ENCODE data around the gene LRRC58. TPM values are rescaled to one million over a fixed set of nuclear protein-coding genes. Genes with fewer than 3 reads are reported as not detected.

Gene LRRC58
- total and polyA plus RNA-seq, 2 of the 13 experiments (the other 11 are each of a cell fraction or from before 2014, with no cell fraction given), result 9.7 to 17.3 TPM

DNA sequence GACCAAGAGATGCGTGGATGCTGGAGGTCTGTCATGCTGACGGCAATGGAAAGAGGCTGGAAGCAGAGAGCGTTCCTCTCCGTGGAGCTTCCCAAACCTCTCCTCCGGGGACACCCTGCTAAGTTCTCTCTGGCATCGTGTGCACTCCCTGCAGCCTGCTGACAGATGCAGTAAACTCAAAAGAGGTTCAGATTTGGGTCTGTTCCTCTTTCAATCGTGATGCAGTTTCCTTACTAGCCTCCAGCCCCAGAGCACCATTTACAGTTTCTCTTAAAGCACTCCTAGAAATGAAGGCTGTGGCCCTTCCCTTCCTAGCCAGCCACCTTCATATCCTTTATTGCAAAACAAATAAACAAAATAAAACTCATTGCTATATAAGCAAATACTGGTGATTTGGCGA is 47.3 kb upstream of the LRRC58 start (continued):
- TF ChIP-seq ZNF407 (CRISPR knock-in tag; IDR thresholded peaks at IDR 0.05; ENCODE audit: not compliant biosample characterization) (no peak), PAWR (CRISPR knock-in tag; IDR thresholded peaks at IDR 0.05; ENCODE audit: borderline replicate concordance) (no peak), ZNF224 (CRISPR knock-in tag; IDR thresholded peaks at IDR 0.05) (no peak), SMC3 (IDR thresholded peaks at IDR 0.05; ENCODE audit: low read length) (no peak), RBM39 (IDR thresholded peaks at IDR 0.05; ENCODE audit: low read depth, low read length, poor library complexity, severe bottlenecking) (no peak), ZSCAN20 (CRISPR knock-in tag; IDR thresholded peaks at IDR 0.05; ENCODE audit: borderline replicate concordance) (no peak), NFATC3 (CRISPR knock-in tag; IDR thresholded peaks at IDR 0.05) (no peak), RARA (CRISPR knock-in tag; IDR thresholded peaks at IDR 0.05) (no peak), NR2F2 (IDR thresholded peaks at IDR 0.05; ENCODE audit: borderline replicate concordance, low read depth) (no peak)

Measured in HepG2 (cell line).